HL-60 (cell line): ENCODE data around the gene PNMT.

Experiments used
- DNase-seq, 2 experiments: peaks; one replicate each; pipeline ENCODE4 v3.0.0-alpha.2; 2010 to 2020; ENCODE audit warnings: low read depth in 1 of 2, low spot score in 1 of 2
- H3K27ac ChIP-seq: fragments of 250-450 bp; sonication (Bioruptor Pico); replicated peaks from 2 replicates; pipeline ENCODE4 v1.5.1; 2020; ENCODE audit warnings: mild to moderate bottlenecking, moderate library complexity
- H3K27me3 ChIP-seq: fragments of 250-450 bp; sonication (Bioruptor Pico); 2 replicates; pipeline ENCODE4 v1.5.1; 2021; ENCODE audit warnings: mild to moderate bottlenecking, moderate library complexity; ENCODE audit not compliant: insufficient read depth, poor library complexity, severe bottlenecking
- H3K4me3 ChIP-seq: replicated peaks from 2 replicates; pipeline ENCODE4 v1.5.1; 2011; ENCODE audit warnings: mild to moderate bottlenecking, control low read depth, low read length; ENCODE audit not compliant: insufficient read depth
- GABPA ChIP-seq: IDR thresholded peaks from 2 replicates; pipeline ENCODE4 v1.6.1; 2012; ENCODE audit warnings: low read depth
- POLR2AphosphoS5 ChIP-seq: IDR thresholded peaks from 2 replicates; pipeline ENCODE4 v1.6.1; 2012; ENCODE audit warnings: low read depth
- SPI1 ChIP-seq: IDR thresholded peaks from 2 replicates; pipeline ENCODE4 v1.6.1; 2012; ENCODE audit warnings: low read depth, mild to moderate bottlenecking, borderline replicate concordance
- TF ChIP-seq, protein P1 (sequence below): IDR thresholded peaks from 2 replicates; pipeline ENCODE4 v1.6.1; 2012; ENCODE audit warnings: low read depth; ENCODE audit not compliant: insufficient replicate concordance
- TF ChIP-seq, protein P2 (sequence below): IDR thresholded peaks from one replicate; pipeline ENCODE4 v1.5.1; 2011; ENCODE audit warnings: low read length, control low read depth, inconsistent platforms; ENCODE audit not compliant: insufficient read depth

The PNMT gene

GRCh38 chr17:39663688-39664580 lies 4.3 kb upstream of the PNMT start:
- no peak overlapping the region for H3K27ac ChIP-seq
- H3K27me3 ChIP-seq: peaks cover 25% of the 10 kb centered on the region
- no peak overlapping the region for H3K4me3 ChIP-seq
- no peak for DNase-seq
- TF ChIP-seq POLR2AphosphoS5 (no peak), SPI1 (no peak), GABPA (no peak)
- TF ChIP-seq, protein P1, sequence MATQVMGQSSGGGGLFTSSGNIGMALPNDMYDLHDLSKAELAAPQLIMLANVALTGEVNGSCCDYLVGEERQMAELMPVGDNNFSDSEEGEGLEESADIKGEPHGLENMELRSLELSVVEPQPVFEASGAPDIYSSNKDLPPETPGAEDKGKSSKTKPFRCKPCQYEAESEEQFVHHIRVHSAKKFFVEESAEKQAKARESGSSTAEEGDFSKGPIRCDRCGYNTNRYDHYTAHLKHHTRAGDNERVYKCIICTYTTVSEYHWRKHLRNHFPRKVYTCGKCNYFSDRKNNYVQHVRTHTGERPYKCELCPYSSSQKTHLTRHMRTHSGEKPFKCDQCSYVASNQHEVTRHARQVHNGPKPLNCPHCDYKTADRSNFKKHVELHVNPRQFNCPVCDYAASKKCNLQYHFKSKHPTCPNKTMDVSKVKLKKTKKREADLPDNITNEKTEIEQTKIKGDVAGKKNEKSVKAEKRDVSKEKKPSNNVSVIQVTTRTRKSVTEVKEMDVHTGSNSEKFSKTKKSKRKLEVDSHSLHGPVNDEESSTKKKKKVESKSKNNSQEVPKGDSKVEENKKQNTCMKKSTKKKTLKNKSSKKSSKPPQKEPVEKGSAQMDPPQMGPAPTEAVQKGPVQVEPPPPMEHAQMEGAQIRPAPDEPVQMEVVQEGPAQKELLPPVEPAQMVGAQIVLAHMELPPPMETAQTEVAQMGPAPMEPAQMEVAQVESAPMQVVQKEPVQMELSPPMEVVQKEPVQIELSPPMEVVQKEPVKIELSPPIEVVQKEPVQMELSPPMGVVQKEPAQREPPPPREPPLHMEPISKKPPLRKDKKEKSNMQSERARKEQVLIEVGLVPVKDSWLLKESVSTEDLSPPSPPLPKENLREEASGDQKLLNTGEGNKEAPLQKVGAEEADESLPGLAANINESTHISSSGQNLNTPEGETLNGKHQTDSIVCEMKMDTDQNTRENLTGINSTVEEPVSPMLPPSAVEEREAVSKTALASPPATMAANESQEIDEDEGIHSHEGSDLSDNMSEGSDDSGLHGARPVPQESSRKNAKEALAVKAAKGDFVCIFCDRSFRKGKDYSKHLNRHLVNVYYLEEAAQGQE: no peak
- TF ChIP-seq, protein P2, sequence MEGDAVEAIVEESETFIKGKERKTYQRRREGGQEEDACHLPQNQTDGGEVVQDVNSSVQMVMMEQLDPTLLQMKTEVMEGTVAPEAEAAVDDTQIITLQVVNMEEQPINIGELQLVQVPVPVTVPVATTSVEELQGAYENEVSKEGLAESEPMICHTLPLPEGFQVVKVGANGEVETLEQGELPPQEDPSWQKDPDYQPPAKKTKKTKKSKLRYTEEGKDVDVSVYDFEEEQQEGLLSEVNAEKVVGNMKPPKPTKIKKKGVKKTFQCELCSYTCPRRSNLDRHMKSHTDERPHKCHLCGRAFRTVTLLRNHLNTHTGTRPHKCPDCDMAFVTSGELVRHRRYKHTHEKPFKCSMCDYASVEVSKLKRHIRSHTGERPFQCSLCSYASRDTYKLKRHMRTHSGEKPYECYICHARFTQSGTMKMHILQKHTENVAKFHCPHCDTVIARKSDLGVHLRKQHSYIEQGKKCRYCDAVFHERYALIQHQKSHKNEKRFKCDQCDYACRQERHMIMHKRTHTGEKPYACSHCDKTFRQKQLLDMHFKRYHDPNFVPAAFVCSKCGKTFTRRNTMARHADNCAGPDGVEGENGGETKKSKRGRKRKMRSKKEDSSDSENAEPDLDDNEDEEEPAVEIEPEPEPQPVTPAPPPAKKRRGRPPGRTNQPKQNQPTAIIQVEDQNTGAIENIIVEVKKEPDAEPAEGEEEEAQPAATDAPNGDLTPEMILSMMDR: no peak

- no peak for DNase-seq
- TF ChIP-seq, protein P2: no peak
- no peak for TF ChIP-seq GABPA
- TF ChIP-seq, protein P1: no peak
- no peak for TF ChIP-seq SPI1
- TF ChIP-seq POLR2AphosphoS5: no peak
- Histone ChIP-seq H3K27me3 (peaks cover 33% of the 10 kb centered on the region), H3K4me3 (no peak within 1 kb of the TSS), H3K27ac (no peak within 1 kb of the TSS)
These were observed 3.4 kb upstream of the PNMT start, which contains the start of gene TCAP for GRCh38 chr17:39664581-39665561. Gene TCAP, plus strand, starts transcription at chr17:39665349. Its CDS starts 11 bp downstream, at chr17:39665360.

DNA sequence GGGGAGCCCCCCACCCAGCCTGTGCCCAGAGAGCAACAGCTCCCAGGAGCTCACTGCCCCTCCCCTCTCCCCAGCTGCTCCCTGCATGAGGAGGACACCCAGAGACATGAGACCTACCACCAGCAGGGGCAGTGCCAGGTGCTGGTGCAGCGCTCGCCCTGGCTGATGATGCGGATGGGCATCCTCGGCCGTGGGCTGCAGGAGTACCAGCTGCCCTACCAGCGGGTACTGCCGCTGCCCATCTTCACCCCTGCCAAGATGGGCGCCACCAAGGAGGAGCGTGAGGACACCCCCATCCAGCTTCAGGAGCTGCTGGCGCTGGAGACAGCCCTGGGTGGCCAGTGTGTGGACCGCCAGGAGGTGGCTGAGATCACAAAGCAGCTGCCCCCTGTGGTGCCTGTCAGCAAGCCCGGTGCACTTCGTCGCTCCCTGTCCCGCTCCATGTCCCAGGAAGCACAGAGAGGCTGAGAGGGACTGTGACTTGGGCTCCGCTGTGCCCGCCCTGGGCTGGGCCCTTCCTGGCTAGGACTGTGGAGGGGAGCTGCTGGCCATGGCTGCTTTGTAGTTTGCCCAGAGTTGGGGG lies 2.5 kb upstream of the PNMT start:
- TF ChIP-seq, protein P2: no peak
- TF ChIP-seq, protein P1: no peak
- TF ChIP-seq SPI1 (no peak), POLR2AphosphoS5 (no peak), GABPA (no peak)
- Histone ChIP-seq H3K27ac (no peak overlapping the region), H3K4me3 (no peak overlapping the region), H3K27me3 (peaks cover 40% of the 10 kb centered on the region)
- peak in 1 of 2 experiments; percentile 16 for DNase-seq
